Heart right ventricle (tissue), 16 donors: ENCODE measurements around the gene NKD2. TPM values are rescaled to one million over a fixed set of nuclear protein-coding genes. Genes with fewer than 3 reads are reported as not detected.

Source experiments
- ATAC-seq, 8 donors: fragments of 200-7000 bp; cut with Tn5 transposase; one replicate each; pipeline ENCODE4 v1.9.1; 2020; ENCODE audit warnings: mild to moderate bottlenecking in 8 of 8, moderate library complexity in 8 of 8, moderate number of reproducible peaks in 1 of 8
- DNase-seq, 2 donors: peaks; one replicate each; pipeline ENCODE4 v3.0.0-alpha.2; 2020
- H3K27ac ChIP-seq, 10 donors: fragments of 200-600 bp; sonication (generic) in 2 of 10; one replicate each; pipeline versions ENCODE4 v1.5.0 to v1.8.0; 2020 to 2022; ENCODE audit warnings: mild to moderate bottlenecking in 3 of 10
- H3K27me3 ChIP-seq, 7 donors: fragments of 200-600 bp; one replicate each; pipeline ENCODE4 v1.8.0; 2021 to 2022; ENCODE audit warnings: mild to moderate bottlenecking in 2 of 7
- H3K36me3 ChIP-seq, 9 donors: fragments of 200-600 bp; sonication (generic) in 1 of 9; one replicate each; pipeline versions ENCODE4 v1.5.0 to v1.8.0; 2020 to 2022; ENCODE audit warnings: mild to moderate bottlenecking in 2 of 9
- H3K4me1 ChIP-seq, 9 donors: fragments of 200-600 bp; sonication (generic) in 1 of 9; one replicate each; pipeline versions ENCODE4 v1.5.0 to v1.8.0; 2020 to 2022; ENCODE audit warnings: mild to moderate bottlenecking in 4 of 9
- H3K4me3 ChIP-seq, 10 donors: fragments of 200-600 bp; sonication (generic) in 2 of 10; one replicate each; pipeline versions ENCODE4 v1.5.0 to v1.8.0; 2020 to 2022; ENCODE audit warnings: mild to moderate bottlenecking in 7 of 10, moderate library complexity in 2 of 10
- H3K9me3 ChIP-seq, 11 donors: fragments of 200-600 bp in 10 of 11; sonication (generic) in 2 of 11; one replicate each; pipeline versions ENCODE4 v1.5.0 to v1.8.0; 2013 to 2022; ENCODE audit warnings: mild to moderate bottlenecking in 2 of 11, control low read depth in 1 of 11, moderate library complexity in 1 of 11
- WGBS, 2 donors: extraction: QIAGEN DNeasy Blood & Tissue Kit; methylation state at CpG; one replicate each; pipeline ENCODE4 v1.1.7; 2013; ENCODE audit warnings: inconsistent platforms in 1 of 2; 5-methylcytosine and 5-hydroxymethylcytosine counted together
- intact Hi-C, 10 donors: fragments of 100-400 bp; cut with DNase I; formaldehyde crosslinking; loops; one replicate each; pipeline versions ENCODE4 v1.11.1 to v1.14.2; 2022
- polyA plus RNA-seq, 2 donors: library from polyadenylated mRNA; stranded (reverse); fragments of 200-250 nt; gene quantifications; one replicate each; pipeline ENCODE4 v1.2.3, GENCODE V29; 2013
- total RNA-seq, 10 donors: library from RNA; stranded (reverse); fragmentation: NEBNext Ultra II Directional in 3 of 10; extraction: Animal tissue kit (Norgen Biotek cat#: 25700) in 3 of 10; gene quantifications; one replicate each; pipeline versions ENCODE4 v1.2.1 to v1.2.4, GENCODE V29; 2021 to 2023
- TF ChIP-seq, protein P1 (sequence below), 9 donors: fragments of 200-600 bp; sonication (generic) in 2 of 9; IDR thresholded peaks; one replicate each; pipeline versions ENCODE4 v1.5.0 to v1.8.0; 2021 to 2022; ENCODE audit warnings: antibody characterized with exemption in 9 of 9, mild to moderate bottlenecking in 5 of 9, moderate library complexity in 1 of 9
- donor health status: Arrhythmogenic right ventricular cardiomyopathy.
- donor health status: ischemic (EF 13 %, LVEDD 7.1; RV severe dilation, severe dysfunction).
- donor health status: healthy with polysubstance abuse.
- donor health status: DM: no; HTN: yes; CAD: no.
- donor health status: DM: no; HTN: no; CAD: no.
- donor health status: ischemic (EF 25% LVEDD 6.9; RV normal size, moderate dysfunction).
- donor health status: ischemic (EF 25% LVEDD 5.7; RV mildly dilated, moderate dysfunction).
- donor health status: healthy.
- donor health status: DM: yes; HTN: yes; CAD: no.
- donor health status: Ischemic cardiomyopathy.
- donor health status: ischemic (EF 35%, LVEDD 5.7; RV mildly dilated, moderate dysfunction).
- donor health status: nonischemic (EF 11% LVEDD 7.7; RV severe dilation, severe dysfunction).
- donor health status: DM: yes; HTN: yes; CAD: no.
- donor health status: PGD.
- donor health status: ischemic (EF 29% LVEDD 5.4; RV normal size, mild dysfunction).
- donor health status: nonischemic (EF 23%, LVEDD 6.1; RV moderate dilation, normal function).

Gene NKD2
- total and polyA plus RNA-seq, 12 donors = 0.31 to 12.7 (median 1.8) TPM

DNA sequence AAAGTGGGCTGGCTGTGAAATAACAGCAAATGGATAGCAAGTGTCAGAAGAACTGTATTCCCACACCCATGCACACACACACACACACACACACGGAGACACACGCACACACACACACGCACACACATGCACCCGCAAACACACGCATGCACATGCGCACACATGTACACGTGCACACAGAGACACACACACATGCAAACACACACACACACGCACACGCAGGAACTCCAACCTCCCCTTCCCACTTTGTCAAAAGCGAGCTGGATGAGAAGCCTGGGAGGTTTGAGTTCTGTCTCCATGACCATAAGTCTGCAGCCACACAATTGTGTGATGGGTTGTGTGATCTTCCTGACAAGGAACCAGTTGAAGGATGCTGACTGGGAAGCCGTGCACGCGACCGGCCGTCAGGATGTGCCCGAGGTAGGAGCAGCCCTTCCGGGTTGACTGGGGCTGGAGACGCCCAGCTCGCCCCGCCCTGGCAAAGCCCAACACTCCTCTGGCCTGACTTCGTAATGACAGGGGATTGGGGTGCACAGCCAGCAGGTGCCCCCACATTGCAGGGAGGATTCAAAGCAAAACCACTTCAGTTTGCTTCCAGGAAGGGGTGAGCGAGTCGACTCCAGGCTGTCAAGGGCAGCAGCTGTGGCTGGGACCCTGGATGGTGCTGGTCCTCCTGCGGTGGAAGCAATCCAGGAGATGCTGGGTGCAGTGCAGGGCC, 29.3 kb upstream of the NKD2 start:
- peak in 1 of 2 donors; percentile 2 for DNase-seq
- TF ChIP-seq, protein P1, sequence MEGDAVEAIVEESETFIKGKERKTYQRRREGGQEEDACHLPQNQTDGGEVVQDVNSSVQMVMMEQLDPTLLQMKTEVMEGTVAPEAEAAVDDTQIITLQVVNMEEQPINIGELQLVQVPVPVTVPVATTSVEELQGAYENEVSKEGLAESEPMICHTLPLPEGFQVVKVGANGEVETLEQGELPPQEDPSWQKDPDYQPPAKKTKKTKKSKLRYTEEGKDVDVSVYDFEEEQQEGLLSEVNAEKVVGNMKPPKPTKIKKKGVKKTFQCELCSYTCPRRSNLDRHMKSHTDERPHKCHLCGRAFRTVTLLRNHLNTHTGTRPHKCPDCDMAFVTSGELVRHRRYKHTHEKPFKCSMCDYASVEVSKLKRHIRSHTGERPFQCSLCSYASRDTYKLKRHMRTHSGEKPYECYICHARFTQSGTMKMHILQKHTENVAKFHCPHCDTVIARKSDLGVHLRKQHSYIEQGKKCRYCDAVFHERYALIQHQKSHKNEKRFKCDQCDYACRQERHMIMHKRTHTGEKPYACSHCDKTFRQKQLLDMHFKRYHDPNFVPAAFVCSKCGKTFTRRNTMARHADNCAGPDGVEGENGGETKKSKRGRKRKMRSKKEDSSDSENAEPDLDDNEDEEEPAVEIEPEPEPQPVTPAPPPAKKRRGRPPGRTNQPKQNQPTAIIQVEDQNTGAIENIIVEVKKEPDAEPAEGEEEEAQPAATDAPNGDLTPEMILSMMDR (IDR thresholded peaks at IDR 0.05) = no peak
- ATAC-seq = no peak
- intact Hi-C loops = no loop called here
- Histone ChIP-seq H3K9me3 (peaks cover 0 to 1% (median 0%) of the 10 kb centered on the region in 11 donors), H3K27me3 (no peaks in the 10 kb centered on the region), H3K4me1 (peaks cover 0 to 15% (median 3%) of the 10 kb centered on the region in 9 donors), H3K27ac (no peak overlapping the region), H3K4me3 (no peak overlapping the region), H3K36me3 (no peaks in the 10 kb centered on the region)
- 90% methylated on average over 24 of the region's 24 CpGs for WGBS, 2 donors

DNA sequence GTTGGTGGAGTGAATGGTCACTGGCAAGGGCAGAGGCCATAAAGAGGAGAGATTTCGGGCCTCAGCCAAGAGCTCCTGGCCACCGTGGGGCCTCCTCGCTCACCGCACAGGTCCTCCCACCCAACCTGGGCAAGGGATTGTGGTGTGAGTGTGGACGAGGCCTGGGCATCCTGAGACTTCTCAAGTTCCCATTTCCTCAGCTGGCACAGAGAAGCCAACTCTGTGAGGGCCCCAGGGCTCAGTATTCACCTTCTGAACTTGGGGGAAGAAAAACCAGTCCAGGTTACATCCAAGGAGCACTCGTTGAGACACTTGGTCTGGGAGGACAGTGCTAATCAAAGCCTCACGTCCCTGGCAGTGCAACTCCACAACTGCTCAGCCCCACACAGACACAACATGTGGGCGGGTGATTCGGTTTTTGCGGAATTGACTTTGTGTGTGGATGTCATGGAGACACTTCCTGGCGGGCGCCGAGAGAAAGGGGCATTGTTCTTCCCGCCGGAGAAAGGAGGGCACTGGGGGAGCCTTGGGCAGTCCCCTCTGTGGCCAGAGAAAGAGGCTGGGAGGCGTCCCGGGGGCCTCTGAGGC, 28.5 kb upstream of the NKD2 start:
- H3K36me3 ChIP-seq = no peaks in the 10 kb centered on the region
- intact Hi-C loops = no loop called here
- peak in 6 of 8 donors; percentile 17 to 55 (median 48) for ATAC-seq
- DNase-seq = peak in 1 of 2 donors; percentile 7
- TF ChIP-seq, protein P1 (IDR thresholded peaks at IDR 0.05) = no peak
- peaks cover 0 to 15% (median 3%) of the 10 kb centered on the region in 9 donors for H3K4me1 ChIP-seq
- no peak overlapping the region for H3K4me3 ChIP-seq
- WGBS, 2 donors = 71 to 76% methylated on average over 17 of the region's 17 CpGs
- H3K9me3 ChIP-seq = peaks cover 0 to 8% (median 0%) of the 10 kb centered on the region in 11 donors
- peak overlapping the region in 2 of 10 donors; percentile 18 to 30 for H3K27ac ChIP-seq
- H3K27me3 ChIP-seq = no peaks in the 10 kb centered on the region

DNA sequence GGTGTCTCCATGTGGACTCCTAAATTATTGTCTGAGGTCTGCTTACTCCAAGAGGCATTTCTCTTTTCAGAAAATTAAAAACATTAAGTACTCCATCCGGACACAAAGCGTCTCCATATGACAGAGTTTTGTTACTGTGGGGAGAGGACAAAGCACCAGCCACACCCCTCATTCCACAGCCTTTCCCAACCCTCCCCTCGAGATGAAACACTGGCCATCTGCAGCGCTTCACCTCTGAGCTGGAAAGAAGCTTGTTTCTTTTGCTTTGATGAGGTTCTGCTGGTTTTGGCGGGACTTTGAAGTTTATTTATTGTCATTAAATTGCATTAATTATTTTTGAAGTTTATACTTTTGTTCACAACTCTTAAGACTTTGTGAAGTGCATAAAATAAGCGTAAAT, 27.6 kb upstream of the NKD2 start:
- H3K36me3 ChIP-seq = no peaks in the 10 kb centered on the region
- WGBS, 2 donors = 66 to 75% methylated on average over 6 of the region's 6 CpGs
- peaks cover 0 to 3% (median 0%) of the 10 kb centered on the region in 7 donors for H3K27me3 ChIP-seq
- no peak overlapping the region for H3K4me3 ChIP-seq
- H3K27ac ChIP-seq = peak overlapping the region in 2 of 10 donors; percentile 18 to 30
- H3K9me3 ChIP-seq = peaks cover 0 to 8% (median 0%) of the 10 kb centered on the region in 11 donors
- DNase-seq = peak in 1 of 2 donors; percentile 3
- TF ChIP-seq, protein P1 (IDR thresholded peaks at IDR 0.05) = no peak
- no peak for ATAC-seq
- intact Hi-C loops = no loop called here
- peaks cover 0 to 15% (median 3%) of the 10 kb centered on the region in 9 donors for H3K4me1 ChIP-seq

DNA sequence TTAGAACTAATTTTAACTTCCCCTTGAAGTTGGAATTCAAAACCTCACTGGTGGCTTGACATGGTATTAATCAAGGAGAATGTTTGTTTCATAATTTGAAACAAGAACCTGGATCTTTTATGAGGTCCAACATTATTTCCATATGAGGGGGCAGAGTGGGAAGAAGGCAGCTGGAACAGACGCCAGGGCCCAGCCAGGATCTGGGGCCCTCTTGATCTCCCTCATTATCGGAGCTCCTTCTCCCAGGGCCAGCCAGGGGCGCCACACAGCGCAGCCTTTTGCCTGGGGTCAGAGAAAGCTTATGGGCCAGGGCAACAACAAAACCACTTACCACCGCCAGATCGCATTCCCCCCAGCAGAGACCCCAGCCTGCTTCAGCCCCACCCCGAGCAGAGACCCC, 27.1 kb upstream of the NKD2 start:
- H3K36me3 ChIP-seq = no peaks in the 10 kb centered on the region
- ATAC-seq (no peak), DNase-seq (no peak)
- H3K27me3 ChIP-seq = peaks cover 0 to 3% (median 0%) of the 10 kb centered on the region in 7 donors
- H3K27ac ChIP-seq = no peak overlapping the region
- no peak overlapping the region for H3K4me3 ChIP-seq
- peaks cover 0 to 15% (median 3%) of the 10 kb centered on the region in 9 donors for H3K4me1 ChIP-seq
- intact Hi-C loops = no loop called here
- TF ChIP-seq, protein P1 (IDR thresholded peaks at IDR 0.05) = no peak
- 93 to 94% methylated on average over 7 of the region's 7 CpGs for WGBS, 2 donors
- H3K9me3 ChIP-seq = peaks cover 0 to 11% (median 0%) of the 10 kb centered on the region in 11 donors
